Mesenchymal stem cell (in vitro differentiated cells and primary cell): ENCODE data around the gene TMEM134.

Experiments used
- DNase-seq: peaks from one replicate; pipeline ENCODE4 v3.0.0-alpha.2; 2013
- H2AFZ ChIP-seq: one replicate; pipeline ENCODE4 v1.6.1; 2013; ENCODE audit warnings: low read depth, mild to moderate bottlenecking, control low read depth, inconsistent platforms, low read length, moderate library complexity
- H2AK5ac ChIP-seq: 2 replicates; pipeline ENCODE4 v1.6.1; 2013; ENCODE audit warnings: low read length, moderate library complexity, mild to moderate bottlenecking, inconsistent platforms; ENCODE audit not compliant: severe bottlenecking
- H2BK120ac ChIP-seq: one replicate; pipeline ENCODE4 v1.6.1; 2013; ENCODE audit warnings: low read depth, mild to moderate bottlenecking, inconsistent platforms, low read length, moderate library complexity
- H2BK12ac ChIP-seq, 2 experiments: one replicate each; pipeline ENCODE4 v1.6.1; 2013; ENCODE audit warnings: inconsistent platforms in 2 of 2, low read length in 2 of 2, mild to moderate bottlenecking in 2 of 2, moderate library complexity in 2 of 2, control low read depth in 1 of 2
- H2BK15ac ChIP-seq: one replicate; pipeline ENCODE4 v1.6.1; 2013; ENCODE audit warnings: mild to moderate bottlenecking, low read depth, inconsistent platforms; ENCODE audit not compliant: poor library complexity, severe bottlenecking
- H2BK5ac ChIP-seq: 2 replicates; pipeline ENCODE4 v1.6.1; 2013; ENCODE audit warnings: low read depth, mild to moderate bottlenecking, low read length, control low read depth, inconsistent platforms; ENCODE audit not compliant: poor library complexity, severe bottlenecking
- H3K14ac ChIP-seq, 2 experiments: one replicate each; pipeline ENCODE4 v1.6.1; 2013; ENCODE audit warnings: inconsistent platforms in 2 of 2, low read length in 2 of 2, control low read depth in 1 of 2, mild to moderate bottlenecking in 1 of 2, moderate library complexity in 1 of 2
- H3K18ac ChIP-seq, 2 experiments: one replicate each; pipeline ENCODE4 v1.6.1; 2013; ENCODE audit warnings: inconsistent platforms in 2 of 2, low read length in 2 of 2, control low read depth in 1 of 2, low read depth in 1 of 2, mild to moderate bottlenecking in 1 of 2
- H3K23ac ChIP-seq, 2 experiments: one replicate each; pipeline ENCODE4 v1.6.1; 2013; ENCODE audit warnings: inconsistent platforms in 2 of 2, low read length in 2 of 2, mild to moderate bottlenecking in 2 of 2, moderate library complexity in 2 of 2, control low read depth in 1 of 2
- H3K27ac ChIP-seq: 2 replicates; pipeline ENCODE4 v1.5.1; 2013; ENCODE audit warnings: mild to moderate bottlenecking, moderate library complexity, low read length, control low read depth, inconsistent platforms; ENCODE audit not compliant: poor library complexity, severe bottlenecking
- H3K27me3 ChIP-seq, 2 experiments: 2 replicates each; pipeline versions ENCODE4 v1.6.1 to v1.7.0; 2013; ENCODE audit warnings: low read length in 2 of 2, mild to moderate bottlenecking in 2 of 2, moderate library complexity in 2 of 2, control low read depth in 1 of 2, inconsistent platforms in 1 of 2; ENCODE audit not compliant: control insufficient read depth in 1 of 2, insufficient read depth in 1 of 2
- H3K36me3 ChIP-seq, 2 experiments: 2 replicates each; pipeline versions ENCODE4 v1.6.1 to v1.7.0; 2013; ENCODE audit warnings: low read length in 2 of 2, control low read depth in 1 of 2, inconsistent platforms in 1 of 2, low read depth in 1 of 2, mild to moderate bottlenecking in 1 of 2; ENCODE audit not compliant: insufficient read depth in 2 of 2, control insufficient read depth in 1 of 2
- H3K4ac ChIP-seq, 2 experiments: one replicate each; pipeline ENCODE4 v1.6.1; 2013; ENCODE audit warnings: inconsistent platforms in 2 of 2, low read length in 2 of 2, mild to moderate bottlenecking in 2 of 2, moderate library complexity in 2 of 2, control low read depth in 1 of 2, low read depth in 1 of 2
- H3K4me1 ChIP-seq: 2 replicates; pipeline ENCODE4 v1.6.1; 2013; ENCODE audit warnings: low read depth, low read length, control low read depth; ENCODE audit not compliant: control insufficient read depth, insufficient read depth
- H3K4me2 ChIP-seq: 2 replicates; pipeline ENCODE4 v1.6.1; 2013; ENCODE audit warnings: low read length, mild to moderate bottlenecking, inconsistent platforms; ENCODE audit not compliant: poor library complexity, severe bottlenecking
- H3K4me3 ChIP-seq, 2 experiments: 2 replicates each; pipeline versions ENCODE4 v1.5.1 to v1.7.0; 2013; ENCODE audit warnings: low read length in 2 of 2, mild to moderate bottlenecking in 2 of 2, control low read depth in 1 of 2, low read depth in 1 of 2; ENCODE audit not compliant: insufficient read depth in 1 of 2
- H3K79me1 ChIP-seq: replicated peaks from 2 replicates; pipeline ENCODE4 v1.6.1; 2013; ENCODE audit warnings: mild to moderate bottlenecking, control low read depth, low read length, inconsistent platforms; ENCODE audit not compliant: poor library complexity, severe bottlenecking
- H3K9ac ChIP-seq: 2 replicates; pipeline ENCODE4 v1.7.0; 2013; ENCODE audit warnings: mild to moderate bottlenecking, low read length, moderate library complexity
- H3K9me3 ChIP-seq: 2 replicates; pipeline ENCODE4 v1.7.0; 2013; ENCODE audit warnings: mild to moderate bottlenecking, low read length; ENCODE audit not compliant: control insufficient read depth
- H4K8ac ChIP-seq: one replicate; pipeline ENCODE4 v1.6.1; 2013; ENCODE audit warnings: inconsistent platforms, mild to moderate bottlenecking, low read length, moderate library complexity
- H4K91ac ChIP-seq: one replicate; pipeline ENCODE4 v1.6.1; 2013; ENCODE audit warnings: mild to moderate bottlenecking, low read length, inconsistent platforms
- WGBS: methylation state at CpG from one replicate; pipeline ENCODE4 v1.1.7; 2013; ENCODE audit warnings: mixed read lengths; 5-methylcytosine and 5-hydroxymethylcytosine counted together

TMEM134 gene

DNA sequence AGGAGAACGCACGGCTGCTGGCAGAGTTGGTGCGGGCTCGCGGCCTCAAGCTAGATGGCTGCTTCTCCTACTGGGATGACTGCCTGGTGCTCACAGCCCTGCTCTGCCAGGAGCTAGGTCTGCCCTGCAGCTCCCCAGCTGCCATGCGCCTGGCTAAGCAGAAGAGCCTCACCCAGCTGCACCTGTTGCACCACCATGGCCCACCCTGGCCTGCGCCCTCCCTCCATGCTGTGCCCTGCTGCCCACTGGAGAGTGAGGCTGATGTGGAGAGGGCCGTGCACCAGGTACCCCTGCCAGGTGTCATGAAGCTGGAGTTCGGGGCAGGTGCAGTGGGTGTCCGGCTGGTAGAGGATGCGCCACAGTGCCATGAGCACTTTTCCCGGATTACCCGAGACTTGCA, 45.6 kb downstream of the TMEM134 start:
- Histone ChIP-seq H2BK12ac (no peak overlapping the region), H2AK5ac (no peak overlapping the region), H3K23ac (no peak overlapping the region), H2AFZ (no peak overlapping the region), H3K4me3 (peak overlapping the region in 1 of 2 experiments; percentile 1), H4K91ac (no peak overlapping the region), H2BK15ac (no peak overlapping the region), H3K18ac (no peak overlapping the region), H3K27me3 (no peaks in the 10 kb centered on the region), H3K27ac (no peak overlapping the region), H3K9me3 (no peaks in the 10 kb centered on the region), H3K4me2 (no peak overlapping the region), H3K9ac (no peak overlapping the region), H3K14ac (no peak overlapping the region), H2BK5ac (no peak overlapping the region), H3K79me1 (peaks cover 8% of the 10 kb centered on the region), H4K8ac (no peak overlapping the region), H3K4me1 (peaks cover 38% of the 10 kb centered on the region), H2BK120ac (no peak overlapping the region), H3K36me3 (peaks cover 0 to 17% of the 10 kb centered on the region in 2 experiments), H3K4ac (no peak overlapping the region)
- no peak for DNase-seq
- WGBS, result 95% methylated on average over 13 of the region's 13 CpGs

DNA sequence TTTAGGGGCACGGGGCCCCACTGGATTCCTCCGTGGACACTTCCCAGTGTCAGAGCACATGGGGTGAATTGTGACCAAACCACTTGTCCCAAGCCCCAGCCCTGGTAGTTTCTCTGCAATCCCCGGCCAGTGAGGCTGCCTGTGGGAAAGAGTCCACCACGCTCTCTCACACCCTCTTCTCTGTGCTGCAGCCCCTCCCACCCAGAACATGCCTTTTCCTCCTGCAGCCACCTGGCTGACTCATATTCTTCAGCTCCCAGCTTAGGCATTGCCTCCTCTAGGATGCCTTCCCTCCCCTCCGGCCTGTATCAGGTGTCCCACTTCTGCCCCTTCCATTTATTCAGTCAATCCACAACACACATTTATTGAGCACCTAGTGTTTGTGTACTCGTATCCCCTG, 46.2 kb downstream of the TMEM134 start:
- no peak overlapping the region for H3K23ac ChIP-seq
- 84% methylated on average over 6 of the region's 6 CpGs for WGBS
- no peak overlapping the region for H2BK5ac ChIP-seq
- peaks cover 8% of the 10 kb centered on the region for H3K79me1 ChIP-seq
- H3K27ac ChIP-seq, result no peak overlapping the region
- H3K9ac ChIP-seq, result no peak overlapping the region
- no peak overlapping the region for H3K14ac ChIP-seq
- H2BK120ac ChIP-seq, result no peak overlapping the region
- H3K27me3 ChIP-seq, result peaks cover 0 to 3% of the 10 kb centered on the region in 2 experiments
- H3K9me3 ChIP-seq, result no peaks in the 10 kb centered on the region
- H2BK15ac ChIP-seq, result no peak overlapping the region
- H2AK5ac ChIP-seq, result no peak overlapping the region
- H3K36me3 ChIP-seq, result peaks cover 0 to 17% of the 10 kb centered on the region in 2 experiments
- no peak overlapping the region for H2BK12ac ChIP-seq
- H3K4ac ChIP-seq, result no peak overlapping the region
- H3K18ac ChIP-seq, result no peak overlapping the region
- peak overlapping the region; percentile 70 for H4K91ac ChIP-seq
- no peak for DNase-seq
- H3K4me1 ChIP-seq, result peaks cover 41% of the 10 kb centered on the region
- no peak overlapping the region for H2AFZ ChIP-seq
- no peak overlapping the region for H4K8ac ChIP-seq
- H3K4me2 ChIP-seq, result no peak overlapping the region
- no peak overlapping the region for H3K4me3 ChIP-seq

GRCh38 chr11:67421430-67422031, 47.5 kb downstream of the TMEM134 start:
- Histone ChIP-seq H2AFZ (peak overlapping the region; percentile 70), H3K4me3 (peak overlapping the region in 1 of 2 experiments; percentile 47), H2AK5ac (no peak overlapping the region), H3K4ac (peak overlapping the region in 1 of 2 experiments; percentile 63), H2BK5ac (no peak overlapping the region), H3K4me2 (peak overlapping the region; percentile 57), H3K14ac (no peak overlapping the region), H4K8ac (peak overlapping the region; percentile 73), H3K79me1 (peaks cover 8% of the 10 kb centered on the region), H4K91ac (no peak overlapping the region), H3K23ac (no peak overlapping the region), H3K27ac (no peak overlapping the region), H2BK15ac (peak overlapping the region; percentile 36), H3K9ac (no peak overlapping the region), H3K36me3 (peaks cover 0 to 17% of the 10 kb centered on the region in 2 experiments), H3K27me3 (peaks cover 0 to 8% of the 10 kb centered on the region in 2 experiments), H3K18ac (peak overlapping the region in 1 of 2 experiments; percentile 43), H2BK12ac (no peak overlapping the region), H2BK120ac (no peak overlapping the region), H3K4me1 (peaks cover 40% of the 10 kb centered on the region), H3K9me3 (no peaks in the 10 kb centered on the region)
- no peak for DNase-seq
- WGBS, result 75% methylated on average over 22 of the region's 22 CpGs

DNA sequence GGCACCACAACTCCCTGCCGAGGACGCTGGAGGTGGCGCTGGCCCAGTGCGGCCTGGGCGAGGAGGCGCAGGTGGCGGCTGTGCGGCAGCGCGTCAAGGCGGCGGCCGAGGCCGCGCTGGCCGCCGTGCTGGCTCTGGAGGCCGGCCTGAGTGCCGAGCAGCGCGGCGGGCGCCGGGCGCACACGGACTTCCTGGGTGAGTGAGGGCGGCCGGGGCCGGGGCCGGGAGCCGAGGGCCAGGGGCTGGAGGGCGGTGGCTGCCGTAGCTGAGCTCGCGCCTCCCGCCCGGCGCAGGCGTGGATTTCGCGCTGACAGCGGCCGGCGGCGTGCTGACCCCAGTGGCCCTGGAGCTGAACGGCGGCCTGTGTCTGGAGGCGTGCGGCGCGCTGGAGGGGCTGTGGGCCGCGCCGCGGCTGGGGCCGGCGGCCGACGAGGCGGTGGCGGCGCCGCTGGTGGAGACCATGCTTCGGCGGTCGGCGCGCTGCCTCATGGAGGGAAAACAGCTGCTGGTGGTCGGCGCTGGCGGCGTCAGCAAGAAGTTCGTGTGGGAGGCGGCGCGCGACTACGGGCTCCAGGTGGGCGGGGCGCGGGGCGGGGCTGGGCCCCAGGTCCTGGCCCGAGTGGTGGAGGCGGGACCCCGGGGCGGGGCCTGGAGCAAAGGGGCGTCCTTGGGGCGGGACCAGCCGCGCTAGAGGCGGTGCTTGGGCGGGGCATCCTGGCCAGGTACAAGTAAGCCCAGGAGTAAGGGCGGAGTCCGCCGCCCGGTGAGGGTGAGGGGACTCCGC, 48.2 kb downstream of the TMEM134 start:
- H4K91ac ChIP-seq, result peak overlapping the region; percentile 35
- H4K8ac ChIP-seq, result peak overlapping the region; percentile 73
- peak overlapping the region in 1 of 2 experiments; percentile 29 for H3K23ac ChIP-seq
- peak overlapping the region; percentile 81 for H2BK15ac ChIP-seq
- H3K9me3 ChIP-seq, result no peaks in the 10 kb centered on the region
- peak overlapping the region; percentile 81 to 94 for H3K18ac ChIP-seq
- H2BK12ac ChIP-seq, result peak overlapping the region in 1 of 2 experiments; percentile 49
- peak overlapping the region; percentile 70 to 73 for H3K4me3 ChIP-seq
- H3K4me2 ChIP-seq, result peak overlapping the region; percentile 80
- peak overlapping the region; percentile 84 for H2AFZ ChIP-seq
- H3K27ac ChIP-seq, result no peak overlapping the region
- peaks cover 8% of the 10 kb centered on the region for H3K79me1 ChIP-seq
- peak overlapping the region in 1 of 2 experiments; percentile 86 for H3K14ac ChIP-seq
- H2AK5ac ChIP-seq, result peak overlapping the region; percentile 27
- peaks cover 0 to 17% of the 10 kb centered on the region in 2 experiments for H3K36me3 ChIP-seq
- H2BK5ac ChIP-seq, result peak overlapping the region; percentile 40
- peak; percentile 91 for DNase-seq
- peak overlapping the region; percentile 64 for H3K9ac ChIP-seq
- no peak overlapping the region for H2BK120ac ChIP-seq
- WGBS, result 1% methylated on average over 86 of the region's 97 CpGs
- H3K4me1 ChIP-seq, result peaks cover 46% of the 10 kb centered on the region
- H3K4ac ChIP-seq, result peak overlapping the region in 1 of 2 experiments; percentile 53
- H3K27me3 ChIP-seq, result peaks cover 0 to 15% of the 10 kb centered on the region in 2 experiments
